Neural cell (in vitro differentiated cells): ENCODE measurements around the gene SKOR1.

Experiments used
- EP300 ChIP-seq: fragments of 450-650 bp; conservative IDR thresholded peaks from 2 replicates; pipeline ENCODE4 v1.6.1; 2014; ENCODE audit warnings: antibody characterized with exemption, mild to moderate bottlenecking, moderate library complexity; ENCODE audit not compliant: poor library complexity, severe bottlenecking
- EZH2 ChIP-seq: fragments of 200-600, 300-800 bp; shearing (Covaris generic), sonication (generic); IDR thresholded peaks from 2 replicates; pipeline ENCODE4 v1.6.1; 2014; ENCODE audit warnings: antibody characterized with exemption, low read length, borderline replicate concordance, mild to moderate bottlenecking; ENCODE audit not compliant: insufficient read depth, poor library complexity, severe bottlenecking
- MXI1 ChIP-seq: fragments of 450-650 bp; conservative IDR thresholded peaks from 2 replicates; pipeline ENCODE4 v1.6.1; 2014; ENCODE audit warnings: antibody characterized with exemption, mild to moderate bottlenecking; ENCODE audit not compliant: poor library complexity, severe bottlenecking
- POLR2AphosphoS5 ChIP-seq: IDR thresholded peaks from 2 replicates; pipeline ENCODE4 v1.6.1; 2012
- RAD21 ChIP-seq: fragments of 450-650 bp; conservative IDR thresholded peaks from 2 replicates; pipeline ENCODE4 v1.6.1; 2014; ENCODE audit warnings: antibody characterized with exemption, mild to moderate bottlenecking, moderate library complexity
- SMC3 ChIP-seq: fragments of 450-650 bp; conservative IDR thresholded peaks from 2 replicates; pipeline ENCODE4 v1.6.1; 2014; ENCODE audit warnings: antibody characterized with exemption, mild to moderate bottlenecking, moderate library complexity; ENCODE audit not compliant: poor library complexity
- TAF1 ChIP-seq: IDR thresholded peaks from 2 replicates; pipeline ENCODE4 v1.6.1; 2012; ENCODE audit warnings: low read depth
- TF ChIP-seq, protein P1 (sequence below): fragments of 450-650 bp; IDR thresholded peaks from 2 replicates; pipeline ENCODE4 v1.5.1; 2014; ENCODE audit warnings: antibody characterized with exemption, mild to moderate bottlenecking, moderate library complexity; ENCODE audit not compliant: poor library complexity, severe bottlenecking

DNA sequence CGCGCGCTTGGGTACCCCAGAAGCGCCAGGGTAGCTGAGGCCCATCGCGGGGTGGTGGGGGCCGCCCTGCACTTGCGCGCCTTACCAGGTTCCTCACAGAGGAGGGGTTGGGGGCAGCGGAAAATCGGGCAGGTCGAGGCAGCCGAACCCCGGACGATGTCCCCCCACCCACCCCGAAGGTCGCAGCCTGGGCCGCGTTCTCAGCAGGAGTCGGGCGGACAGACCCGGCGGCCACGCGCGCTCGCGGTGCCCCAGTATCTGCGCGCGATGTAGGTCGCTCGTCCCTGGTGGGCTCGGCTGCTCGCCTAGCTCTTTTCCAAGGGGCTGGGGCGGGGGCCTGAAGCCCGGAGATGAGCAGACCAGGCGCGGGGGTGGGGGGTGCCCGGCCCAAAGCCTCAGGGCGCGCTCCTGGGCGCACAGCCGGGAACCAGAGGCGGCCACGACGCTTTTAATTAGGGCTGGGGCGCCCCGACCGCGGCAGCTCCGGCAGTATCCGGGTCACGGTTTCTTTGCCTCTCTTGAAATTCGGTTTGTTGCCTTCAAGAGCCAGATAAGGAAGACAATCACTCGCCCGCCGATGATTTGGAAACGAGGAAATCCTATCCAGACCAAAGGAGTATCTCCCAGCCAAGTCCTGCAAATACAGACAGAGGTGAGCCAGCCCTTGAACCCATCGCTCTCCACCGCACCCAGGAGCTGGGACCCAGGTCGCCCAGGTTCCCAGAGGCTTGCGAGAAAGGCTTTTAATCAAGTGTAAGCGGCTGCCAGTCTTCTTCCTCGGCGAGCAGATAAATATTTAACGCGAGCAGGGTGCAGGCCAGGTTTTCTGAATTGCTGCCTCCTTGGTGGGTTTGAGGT lies 4.6 kb downstream of the SKOR1 start:
- TF ChIP-seq EP300, result no peak
- no peak for TF ChIP-seq POLR2AphosphoS5
- TF ChIP-seq EZH2, result no peak
- TF ChIP-seq, protein P1, sequence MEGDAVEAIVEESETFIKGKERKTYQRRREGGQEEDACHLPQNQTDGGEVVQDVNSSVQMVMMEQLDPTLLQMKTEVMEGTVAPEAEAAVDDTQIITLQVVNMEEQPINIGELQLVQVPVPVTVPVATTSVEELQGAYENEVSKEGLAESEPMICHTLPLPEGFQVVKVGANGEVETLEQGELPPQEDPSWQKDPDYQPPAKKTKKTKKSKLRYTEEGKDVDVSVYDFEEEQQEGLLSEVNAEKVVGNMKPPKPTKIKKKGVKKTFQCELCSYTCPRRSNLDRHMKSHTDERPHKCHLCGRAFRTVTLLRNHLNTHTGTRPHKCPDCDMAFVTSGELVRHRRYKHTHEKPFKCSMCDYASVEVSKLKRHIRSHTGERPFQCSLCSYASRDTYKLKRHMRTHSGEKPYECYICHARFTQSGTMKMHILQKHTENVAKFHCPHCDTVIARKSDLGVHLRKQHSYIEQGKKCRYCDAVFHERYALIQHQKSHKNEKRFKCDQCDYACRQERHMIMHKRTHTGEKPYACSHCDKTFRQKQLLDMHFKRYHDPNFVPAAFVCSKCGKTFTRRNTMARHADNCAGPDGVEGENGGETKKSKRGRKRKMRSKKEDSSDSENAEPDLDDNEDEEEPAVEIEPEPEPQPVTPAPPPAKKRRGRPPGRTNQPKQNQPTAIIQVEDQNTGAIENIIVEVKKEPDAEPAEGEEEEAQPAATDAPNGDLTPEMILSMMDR, result no peak
- TF ChIP-seq MXI1, result no peak
- no peak for TF ChIP-seq SMC3
- TF ChIP-seq RAD21, result no peak
- TF ChIP-seq TAF1, result no peak
